Ascending aorta (tissue), 2 donors: ENCODE data around the gene NRXN3. TPM values are rescaled to one million over a fixed set of nuclear protein-coding genes. Genes with fewer than 3 reads are reported as not detected.

Experiments
- DNase-seq, 2 donors: peaks; one replicate each; pipeline ENCODE4 v3.0.0-alpha.2; 2019; ENCODE audit warnings: low spot score in 2 of 2
- H3K27ac ChIP-seq, 2 donors: fragments of 200-600 bp; sonication (generic); one replicate each; pipeline ENCODE4 v1.5.1; 2016 to 2017; ENCODE audit warnings: mild to moderate bottlenecking in 1 of 2
- H3K27me3 ChIP-seq: fragments of 200-600 bp; sonication (generic); one replicate; pipeline ENCODE4 v1.5.1; 2017
- H3K36me3 ChIP-seq, 2 donors: fragments of 200-600 bp; sonication (generic); one replicate each; pipeline ENCODE4 v1.5.1; 2016
- H3K4me1 ChIP-seq, 2 donors: fragments of 200-600 bp; sonication (generic); one replicate each; pipeline ENCODE4 v1.5.1; 2016 to 2017; ENCODE audit warnings: mild to moderate bottlenecking in 1 of 2
- H3K4me3 ChIP-seq, 2 donors: fragments of 200-600 bp; sonication (generic); one replicate each; pipeline ENCODE4 v1.5.1; 2016 to 2017; ENCODE audit warnings: mild to moderate bottlenecking in 1 of 2
- H3K9me3 ChIP-seq, 2 donors: fragments of 200-600 bp; sonication (generic); one replicate each; pipeline ENCODE4 v1.5.1; 2016
- CTCF ChIP-seq, 3 experiments: fragments of 200-600 bp in 2 of 3; fragments of 450-650 bp in 1 of 3; sonication (generic) in 2 of 3; IDR thresholded peaks; one replicate each; pipeline ENCODE4 v1.5.1; 2016 to 2019; ENCODE audit warnings: antibody characterized with exemption in 3 of 3, mild to moderate bottlenecking in 1 of 3, moderate library complexity in 1 of 3
- intact Hi-C: fragments of 100-400 bp; cut with DNase I; formaldehyde crosslinking; loops from one replicate; pipeline ENCODE4 v1.15.1; 2023
- total RNA-seq: library from RNA; depleted of rRNA; stranded (reverse); fragments of >200 nt; gene quantifications from one replicate; pipeline ENCODE4 v1.1.0, GENCODE V29; 2016

NRXN3 gene
- total RNA-seq, 1 donor from 2014 or later: 21.0 TPM

GRCh38 chr14:78576437-78577166 is 406.4 kb downstream of the NRXN3 start:
- DNase-seq: no peak
- no peaks in the 10 kb centered on the region for H3K27me3 ChIP-seq
- peaks cover 0 to 4% of the 10 kb centered on the region in 2 donors for H3K9me3 ChIP-seq
- no peak overlapping the region for H3K4me3 ChIP-seq
- H3K36me3 ChIP-seq: no peaks in the 10 kb centered on the region
- no peaks in the 10 kb centered on the region for H3K4me1 ChIP-seq
- intact Hi-C loops: no loop called here
- no peak for TF ChIP-seq CTCF (IDR thresholded peaks at IDR 0.05)
- H3K27ac ChIP-seq: no peak overlapping the region

- H3K9me3 ChIP-seq: no peaks in the 10 kb centered on the region
- no peak overlapping the region for H3K4me3 ChIP-seq
- TF ChIP-seq CTCF (IDR thresholded peaks at IDR 0.05): no peak
- DNase-seq: no peak
- H3K27ac ChIP-seq: no peak overlapping the region
- intact Hi-C loops: no loop called here
- H3K27me3 ChIP-seq: no peaks in the 10 kb centered on the region
- H3K4me1 ChIP-seq: peaks cover 0 to 4% of the 10 kb centered on the region in 2 donors
- no peaks in the 10 kb centered on the region for H3K36me3 ChIP-seq
Measured at GRCh38 chr14:78581229-78581628, 411.1 kb downstream of the NRXN3 start.

GRCh38 chr14:78586681-78587080 is 416.5 kb downstream of the NRXN3 start:
- Histone ChIP-seq H3K9me3 (no peaks in the 10 kb centered on the region), H3K27ac (no peak overlapping the region), H3K36me3 (no peaks in the 10 kb centered on the region), H3K27me3 (no peaks in the 10 kb centered on the region), H3K4me1 (peaks cover 0 to 4% of the 10 kb centered on the region in 2 donors), H3K4me3 (no peak overlapping the region)
- no peak for TF ChIP-seq CTCF (IDR thresholded peaks at IDR 0.05)
- DNase-seq: no peak
- intact Hi-C loops: no loop called here

- intact Hi-C loops: no loop called here
- no peaks in the 10 kb centered on the region for H3K27me3 ChIP-seq
- no peak for TF ChIP-seq CTCF (IDR thresholded peaks at IDR 0.05)
- DNase-seq: no peak
- H3K4me3 ChIP-seq: no peak overlapping the region
- H3K36me3 ChIP-seq: no peaks in the 10 kb centered on the region
- no peaks in the 10 kb centered on the region for H3K9me3 ChIP-seq
- no peak overlapping the region for H3K27ac ChIP-seq
- H3K4me1 ChIP-seq: no peaks in the 10 kb centered on the region
Measured at GRCh38 chr14:78588906-78589305, 418.7 kb downstream of the NRXN3 start.

- intact Hi-C loops: no loop called here
- no peaks in the 10 kb centered on the region for H3K27me3 ChIP-seq
- no peaks in the 10 kb centered on the region for H3K4me1 ChIP-seq
- H3K4me3 ChIP-seq: no peak overlapping the region
- no peak overlapping the region for H3K27ac ChIP-seq
- DNase-seq: no peak
- no peaks in the 10 kb centered on the region for H3K36me3 ChIP-seq
- no peaks in the 10 kb centered on the region for H3K9me3 ChIP-seq
- no peak for TF ChIP-seq CTCF (IDR thresholded peaks at IDR 0.05)
Measured at GRCh38 chr14:78592616-78593219, 422.5 kb downstream of the NRXN3 start.
